Dermis blood vessel endothelial cell (primary cell): ENCODE results near the gene LARP1. TPM values are rescaled to one million over a fixed set of nuclear protein-coding genes. Genes with fewer than 3 reads are reported as not detected.
A peak's percentile ranks its signal among the peaks of the same experiment; 100 is the strongest.
"Not testable (repeated sequence)": the region's sequence is repeated elsewhere in the genome, so short reads cannot be mapped to it uniquely, and the experiment has no call there.

Source experiments
- DNase-seq: peaks from one replicate; pipeline ENCODE4 v3.0.0; 2010
- total RNA-seq: library from RNA; depleted of rRNA; stranded (reverse); fragments of >200 nt; gene quantifications from 2 replicates; pipeline ENCODE4 v1.2.3, GENCODE V29; 2014

LARP1 gene
- total RNA-seq, 1 donor from 2014 or later, result 43.7 TPM

DNA sequence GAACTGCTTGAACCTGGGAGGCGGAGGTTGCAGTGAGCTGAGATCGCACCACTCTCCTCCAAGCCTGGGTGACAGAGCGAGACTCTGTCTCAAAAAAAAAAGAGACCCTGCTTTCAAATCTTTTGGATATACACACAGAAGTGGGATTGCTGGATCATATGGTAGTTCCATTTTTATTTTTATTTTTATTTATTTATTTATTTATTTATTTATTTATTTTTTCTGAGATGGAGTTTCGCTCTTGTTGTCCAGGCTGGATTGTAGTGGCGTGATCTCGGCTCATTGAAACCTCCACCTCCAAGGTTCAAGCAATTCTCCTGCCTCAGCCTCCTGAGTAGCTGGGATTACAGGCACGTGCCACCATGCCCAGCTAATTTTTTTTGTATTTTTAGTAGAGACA, 19.8 kb upstream of the LARP1 start:
- not testable (repeated sequence) for DNase-seq

DNA sequence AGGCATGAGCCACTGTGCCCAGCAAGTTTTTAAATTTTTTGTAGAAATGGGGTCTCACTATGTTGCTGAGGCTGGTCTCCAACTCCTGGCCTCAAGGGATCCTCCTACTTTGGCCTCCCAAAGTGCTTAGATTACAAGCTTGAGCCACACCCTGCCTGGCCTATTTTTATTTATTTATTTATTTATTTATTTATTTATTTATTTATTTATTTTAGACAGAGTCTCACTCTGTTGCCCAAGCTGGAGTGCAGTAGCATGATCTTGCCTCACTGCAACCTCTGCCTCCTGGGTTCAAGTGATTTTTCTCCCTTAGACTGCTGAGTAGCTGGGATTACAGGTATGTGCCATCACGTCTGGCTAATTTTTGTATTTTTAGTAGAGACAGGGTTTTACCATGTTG, 18.8 kb upstream of the LARP1 start:
- not testable (repeated sequence) for DNase-seq

- DNase-seq, result no peak
These were observed 17.4 kb upstream of the LARP1 start for GRCh38 chr5:154737667-154738320.

DNA sequence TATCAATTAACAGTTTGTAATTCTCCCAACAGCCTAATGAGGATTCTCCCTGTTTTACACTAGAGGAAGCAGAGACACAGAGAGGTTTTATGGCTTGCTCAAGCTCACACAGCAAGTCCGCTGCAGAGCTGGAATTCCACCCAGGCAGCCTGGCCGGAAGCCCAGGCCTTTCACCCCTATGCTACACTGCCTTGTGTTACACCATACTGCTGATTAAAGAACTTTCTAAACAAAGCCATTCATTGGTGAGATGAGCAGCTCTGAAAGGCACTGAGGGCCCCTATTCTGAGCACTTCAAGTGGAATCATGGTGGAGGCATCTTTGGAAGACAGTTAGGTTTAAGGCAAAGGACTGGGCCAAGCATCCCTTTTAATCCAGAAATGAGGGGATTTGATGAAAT, 14.7 kb upstream of the LARP1 start:
- DNase-seq, result no peak

- no peak for DNase-seq
These were observed 14.2 kb upstream of the LARP1 start for GRCh38 chr5:154740957-154741356.

- DNase-seq, result no peak
These were observed 13.8 kb upstream of the LARP1 start for GRCh38 chr5:154741415-154741814.

GRCh38 chr5:154743812-154744211, 11.4 kb upstream of the LARP1 start:
- DNase-seq, result no peak

DNA sequence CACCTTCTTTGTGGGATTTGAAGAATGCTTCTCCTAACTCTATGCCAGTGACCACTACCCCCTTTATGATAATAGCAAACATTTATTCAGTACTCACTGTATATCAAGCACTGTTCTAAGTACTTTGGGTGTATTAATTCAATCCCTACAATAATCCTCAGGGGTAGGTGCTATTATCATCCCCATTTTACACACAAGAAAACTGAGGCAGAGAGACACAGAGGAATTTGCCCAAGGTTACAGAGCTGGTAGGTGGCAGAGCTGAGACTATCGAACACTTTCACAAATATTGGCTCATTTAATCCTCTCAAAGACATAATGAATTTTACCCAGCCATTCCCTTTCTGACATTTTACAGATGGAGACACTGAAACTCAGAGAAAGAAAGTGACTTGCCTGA, 9.8 kb upstream of the LARP1 start:
- DNase-seq, result no peak

GRCh38 chr5:154749491-154749890, 5.7 kb upstream of the LARP1 start:
- DNase-seq, result no peak

DNA sequence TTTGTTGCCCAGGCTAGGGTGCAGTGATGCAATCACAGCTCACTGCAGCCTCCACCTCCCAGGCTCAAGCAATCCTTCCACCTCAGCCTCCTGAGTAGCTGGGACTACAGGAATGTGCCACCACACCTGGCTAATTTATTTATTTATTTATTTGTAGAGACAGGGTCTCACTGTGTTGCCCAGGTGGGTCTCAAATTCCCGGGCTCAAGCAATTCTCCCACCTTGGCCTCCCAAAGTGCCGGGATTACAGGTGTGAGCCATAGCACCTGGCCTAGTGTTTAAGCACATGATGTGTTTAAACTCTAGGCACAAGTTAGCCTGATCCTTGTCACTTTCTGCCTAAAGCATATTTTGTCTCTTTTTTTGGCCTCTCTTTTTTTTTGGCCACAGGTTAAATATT, 4.5 kb upstream of the LARP1 start:
- not testable (repeated sequence) for DNase-seq

DNA sequence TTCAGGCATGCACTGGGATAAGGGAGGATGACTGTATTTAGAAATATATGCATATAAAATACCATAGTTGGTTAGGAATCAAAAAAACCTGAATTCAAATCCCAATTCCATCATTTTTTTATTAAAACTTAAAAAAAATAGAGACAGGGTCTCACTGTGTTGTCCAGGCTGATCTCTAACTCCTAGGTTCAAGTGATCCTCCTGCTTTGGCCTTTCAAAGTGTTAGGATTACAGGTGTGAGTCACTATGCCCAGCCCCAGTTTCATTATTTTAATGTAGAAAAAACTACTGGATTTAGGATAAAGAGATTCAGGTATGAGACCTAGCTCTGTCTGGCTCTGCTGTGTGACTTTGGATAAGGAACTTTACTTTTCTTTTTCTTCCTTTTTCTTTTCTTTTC, 3.3 kb upstream of the LARP1 start:
- DNase-seq, result no peak

GRCh38 chr5:154753792-154754191, 1.4 kb upstream of the LARP1 start:
- peak; percentile 24 for DNase-seq

- peak; percentile 99 for DNase-seq
These were observed 467 bp upstream of the LARP1 start for GRCh38 chr5:154754460-154755360.

GRCh38 chr5:154756009-154756867, 1.1 kb downstream of the LARP1 start:
- peak; percentile 49 for DNase-seq

GRCh38 chr5:154756868-154757813, 2.0 kb downstream of the LARP1 start:
- peak; percentile 55 for DNase-seq

DNA sequence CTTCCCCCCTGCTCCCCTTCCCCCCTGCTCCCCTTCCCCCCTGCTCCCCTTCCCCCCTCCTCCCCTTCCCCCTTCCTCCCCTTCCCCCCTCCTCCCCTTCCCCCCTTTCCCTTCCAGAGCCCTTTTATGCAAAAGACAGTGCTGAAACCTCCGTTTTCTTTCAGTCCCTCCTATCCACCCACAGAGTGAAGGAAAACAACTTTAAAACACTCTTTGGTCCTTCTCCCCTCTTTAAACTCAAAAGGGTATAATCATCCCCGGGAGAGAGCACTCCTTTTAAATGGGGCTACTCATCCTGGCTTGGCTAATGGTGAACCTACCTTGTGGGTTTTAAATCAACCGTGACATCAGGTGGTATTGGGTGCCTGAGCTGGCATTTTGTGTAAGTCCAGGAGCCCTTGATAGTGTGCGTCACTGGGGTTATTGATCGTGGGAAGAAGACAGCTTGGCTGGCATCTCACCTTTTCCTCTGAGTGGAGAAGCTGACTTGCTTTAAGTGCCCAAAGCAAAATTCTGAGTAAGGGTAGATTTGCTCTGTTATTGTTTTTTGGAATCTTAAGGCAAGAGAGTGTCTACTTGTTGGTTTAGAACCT, 2.7 kb downstream of the LARP1 start:
- DNase-seq, result peak; percentile 29

- no peak for DNase-seq
These were observed 3.3 kb downstream of the LARP1 start for GRCh38 chr5:154758493-154758892.

- DNase-seq, result no peak
These were observed 3.8 kb downstream of the LARP1 start for GRCh38 chr5:154758977-154759376.

GRCh38 chr5:154759868-154760267, 4.7 kb downstream of the LARP1 start:
- not testable (repeated sequence) for DNase-seq

DNA sequence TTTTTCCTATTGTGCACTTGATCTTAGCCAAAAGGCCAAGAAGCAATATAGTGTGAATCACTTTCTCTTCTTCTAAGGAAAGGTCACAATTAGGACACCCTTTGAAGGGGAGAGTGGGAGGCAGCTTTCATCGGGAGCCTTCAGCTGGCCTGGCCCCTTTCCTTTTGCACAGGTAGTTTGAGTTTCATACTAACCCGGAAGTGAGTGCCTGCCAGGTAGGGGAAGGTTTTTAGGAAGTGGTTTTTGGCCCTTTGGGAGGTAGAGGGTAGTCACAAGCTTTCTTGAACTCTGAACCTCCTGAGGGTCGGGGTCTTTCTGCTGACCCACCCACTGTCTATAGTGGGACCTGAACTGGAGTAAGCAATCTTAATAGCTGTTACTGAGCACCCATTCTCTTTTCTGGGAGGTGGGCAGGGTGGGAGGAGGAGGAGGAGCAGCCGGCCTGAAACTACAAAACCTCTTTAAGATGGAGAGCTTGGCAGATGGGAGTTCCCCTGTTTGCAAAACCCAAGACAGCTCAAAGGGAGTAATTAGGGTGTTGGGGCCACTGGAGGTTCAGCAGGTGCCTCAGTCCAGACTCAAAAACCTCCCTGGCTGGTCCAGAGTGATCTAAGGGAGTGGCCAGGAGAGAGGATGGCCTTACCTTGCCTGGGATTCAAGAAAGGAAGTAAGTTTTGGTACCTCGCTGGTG, 6.0 kb downstream of the LARP1 start:
- DNase-seq, result no peak

- no peak for DNase-seq
These were observed 7.1 kb downstream of the LARP1 start for GRCh38 chr5:154762261-154762660.
